ENCODE data around the gene AXL. TPM values are rescaled to one million over a fixed set of nuclear protein-coding genes. Genes with fewer than 3 reads are reported as not detected.

The AXL gene
- total and polyA plus RNA-seq, 9 of the 15 experiments (the other 6 are each of a cell fraction or from before 2014, with no cell fraction given) = 0.80 to 6.6 (median 1.6) TPM

DNA sequence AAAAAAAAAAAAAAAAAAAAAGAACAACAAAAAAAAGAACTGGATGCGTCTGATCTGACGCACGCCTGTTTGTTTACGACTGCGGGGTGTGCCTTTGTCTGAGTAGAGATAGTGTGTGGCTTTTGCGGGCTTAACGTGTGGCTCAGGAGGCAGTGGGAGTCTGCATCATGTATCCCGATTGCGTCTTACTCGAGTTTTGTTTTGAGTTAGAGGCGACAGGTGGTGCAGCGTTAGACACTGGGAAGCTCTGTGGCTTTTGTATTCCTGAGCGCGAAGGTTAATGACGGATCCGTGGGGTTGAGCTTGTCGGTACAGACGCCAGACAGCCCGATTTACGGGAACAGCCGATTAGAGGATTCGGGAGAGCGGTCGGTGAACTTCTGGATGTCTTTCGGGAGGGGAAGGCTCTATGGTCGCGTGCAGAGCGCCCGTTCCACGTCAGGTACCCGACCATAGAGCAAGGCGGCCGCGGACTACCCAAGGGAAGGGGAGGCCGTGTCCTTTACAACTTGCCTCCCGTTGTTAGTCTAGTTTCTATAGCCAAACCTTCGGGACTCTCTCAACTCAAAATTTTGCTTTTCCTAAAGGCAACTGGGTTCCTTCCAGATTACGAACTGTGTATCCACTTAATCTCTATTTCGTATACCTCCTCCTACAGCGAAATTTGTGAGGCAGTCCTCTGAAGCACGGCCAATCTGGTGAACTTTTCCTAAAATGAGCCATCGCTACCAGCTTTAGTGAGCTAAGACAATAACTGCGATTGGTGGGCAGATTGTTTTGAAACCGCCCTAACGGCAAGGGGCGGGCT is 44.2 kb downstream of the AXL start (continued):
- TF ChIP-seq, protein P1, sequence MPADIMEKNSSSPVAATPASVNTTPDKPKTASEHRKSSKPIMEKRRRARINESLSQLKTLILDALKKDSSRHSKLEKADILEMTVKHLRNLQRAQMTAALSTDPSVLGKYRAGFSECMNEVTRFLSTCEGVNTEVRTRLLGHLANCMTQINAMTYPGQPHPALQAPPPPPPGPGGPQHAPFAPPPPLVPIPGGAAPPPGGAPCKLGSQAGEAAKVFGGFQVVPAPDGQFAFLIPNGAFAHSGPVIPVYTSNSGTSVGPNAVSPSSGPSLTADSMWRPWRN (IDR thresholded peaks at IDR 0.05; ENCODE audit: low read depth) = peak; percentile 72
- no peak for TF ChIP-seq MCM2 (IDR thresholded peaks at IDR 0.05; ENCODE audit: low read depth)
- TF ChIP-seq MEIS2 (IDR thresholded peaks at IDR 0.05; ENCODE audit: partially characterized antibody) = peak; percentile 4
- TF ChIP-seq, protein P2, sequence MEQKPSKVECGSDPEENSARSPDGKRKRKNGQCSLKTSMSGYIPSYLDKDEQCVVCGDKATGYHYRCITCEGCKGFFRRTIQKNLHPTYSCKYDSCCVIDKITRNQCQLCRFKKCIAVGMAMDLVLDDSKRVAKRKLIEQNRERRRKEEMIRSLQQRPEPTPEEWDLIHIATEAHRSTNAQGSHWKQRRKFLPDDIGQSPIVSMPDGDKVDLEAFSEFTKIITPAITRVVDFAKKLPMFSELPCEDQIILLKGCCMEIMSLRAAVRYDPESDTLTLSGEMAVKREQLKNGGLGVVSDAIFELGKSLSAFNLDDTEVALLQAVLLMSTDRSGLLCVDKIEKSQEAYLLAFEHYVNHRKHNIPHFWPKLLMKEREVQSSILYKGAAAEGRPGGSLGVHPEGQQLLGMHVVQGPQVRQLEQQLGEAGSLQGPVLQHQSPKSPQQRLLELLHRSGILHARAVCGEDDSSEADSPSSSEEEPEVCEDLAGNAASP (IDR thresholded peaks at IDR 0.05) = no peak
- TF ChIP-seq TAF1 (IDR thresholded peaks at IDR 0.05; ENCODE audit: control insufficient read depth, extremely low read depth, insufficient read depth, low read length, severe bottlenecking) = peak; percentile 68
- no peak for TF ChIP-seq ATF1 (CRISPR knock-in tag; IDR thresholded peaks at IDR 0.05)
- TF ChIP-seq ATF1 (tag; IDR thresholded peaks at IDR 0.05) = no peak
- TF ChIP-seq, protein P3, sequence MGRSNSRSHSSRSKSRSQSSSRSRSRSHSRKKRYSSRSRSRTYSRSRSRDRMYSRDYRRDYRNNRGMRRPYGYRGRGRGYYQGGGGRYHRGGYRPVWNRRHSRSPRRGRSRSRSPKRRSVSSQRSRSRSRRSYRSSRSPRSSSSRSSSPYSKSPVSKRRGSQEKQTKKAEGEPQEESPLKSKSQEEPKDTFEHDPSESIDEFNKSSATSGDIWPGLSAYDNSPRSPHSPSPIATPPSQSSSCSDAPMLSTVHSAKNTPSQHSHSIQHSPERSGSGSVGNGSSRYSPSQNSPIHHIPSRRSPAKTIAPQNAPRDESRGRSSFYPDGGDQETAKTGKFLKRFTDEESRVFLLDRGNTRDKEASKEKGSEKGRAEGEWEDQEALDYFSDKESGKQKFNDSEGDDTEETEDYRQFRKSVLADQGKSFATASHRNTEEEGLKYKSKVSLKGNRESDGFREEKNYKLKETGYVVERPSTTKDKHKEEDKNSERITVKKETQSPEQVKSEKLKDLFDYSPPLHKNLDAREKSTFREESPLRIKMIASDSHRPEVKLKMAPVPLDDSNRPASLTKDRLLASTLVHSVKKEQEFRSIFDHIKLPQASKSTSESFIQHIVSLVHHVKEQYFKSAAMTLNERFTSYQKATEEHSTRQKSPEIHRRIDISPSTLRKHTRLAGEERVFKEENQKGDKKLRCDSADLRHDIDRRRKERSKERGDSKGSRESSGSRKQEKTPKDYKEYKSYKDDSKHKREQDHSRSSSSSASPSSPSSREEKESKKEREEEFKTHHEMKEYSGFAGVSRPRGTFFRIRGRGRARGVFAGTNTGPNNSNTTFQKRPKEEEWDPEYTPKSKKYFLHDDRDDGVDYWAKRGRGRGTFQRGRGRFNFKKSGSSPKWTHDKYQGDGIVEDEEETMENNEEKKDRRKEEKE (IDR thresholded peaks at IDR 0.05; ENCODE audit: borderline replicate concordance in 1 of 2, control insufficient read depth in 1 of 2, low read depth in 2 of 2, low read length in 1 of 2) = no peak
- no peak for TF ChIP-seq ILF3 (IDR thresholded peaks at IDR 0.05; ENCODE audit: borderline replicate concordance)
- TF ChIP-seq, protein P4, sequence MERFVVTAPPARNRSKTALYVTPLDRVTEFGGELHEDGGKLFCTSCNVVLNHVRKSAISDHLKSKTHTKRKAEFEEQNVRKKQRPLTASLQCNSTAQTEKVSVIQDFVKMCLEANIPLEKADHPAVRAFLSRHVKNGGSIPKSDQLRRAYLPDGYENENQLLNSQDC (CRISPR knock-in tag; IDR thresholded peaks at IDR 0.05) = no peak
- TF ChIP-seq, protein P5, sequence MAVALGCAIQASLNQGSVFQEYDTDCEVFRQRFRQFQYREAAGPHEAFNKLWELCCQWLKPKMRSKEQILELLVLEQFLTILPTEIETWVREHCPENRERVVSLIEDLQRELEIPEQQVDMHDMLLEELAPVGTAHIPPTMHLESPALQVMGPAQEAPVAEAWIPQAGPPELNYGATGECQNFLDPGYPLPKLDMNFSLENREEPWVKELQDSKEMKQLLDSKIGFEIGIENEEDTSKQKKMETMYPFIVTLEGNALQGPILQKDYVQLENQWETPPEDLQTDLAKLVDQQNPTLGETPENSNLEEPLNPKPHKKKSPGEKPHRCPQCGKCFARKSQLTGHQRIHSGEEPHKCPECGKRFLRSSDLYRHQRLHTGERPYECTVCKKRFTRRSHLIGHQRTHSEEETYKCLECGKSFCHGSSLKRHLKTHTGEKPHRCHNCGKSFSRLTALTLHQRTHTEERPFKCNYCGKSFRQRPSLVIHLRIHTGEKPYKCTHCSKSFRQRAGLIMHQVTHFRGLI (CRISPR knock-in tag; IDR thresholded peaks at IDR 0.05) = no peak
- TF ChIP-seq POLR3A (IDR thresholded peaks at IDR 0.05; ENCODE audit: borderline replicate concordance, extremely low read depth, insufficient read depth, insufficient read length) = no peak
- TF ChIP-seq, protein P6, sequence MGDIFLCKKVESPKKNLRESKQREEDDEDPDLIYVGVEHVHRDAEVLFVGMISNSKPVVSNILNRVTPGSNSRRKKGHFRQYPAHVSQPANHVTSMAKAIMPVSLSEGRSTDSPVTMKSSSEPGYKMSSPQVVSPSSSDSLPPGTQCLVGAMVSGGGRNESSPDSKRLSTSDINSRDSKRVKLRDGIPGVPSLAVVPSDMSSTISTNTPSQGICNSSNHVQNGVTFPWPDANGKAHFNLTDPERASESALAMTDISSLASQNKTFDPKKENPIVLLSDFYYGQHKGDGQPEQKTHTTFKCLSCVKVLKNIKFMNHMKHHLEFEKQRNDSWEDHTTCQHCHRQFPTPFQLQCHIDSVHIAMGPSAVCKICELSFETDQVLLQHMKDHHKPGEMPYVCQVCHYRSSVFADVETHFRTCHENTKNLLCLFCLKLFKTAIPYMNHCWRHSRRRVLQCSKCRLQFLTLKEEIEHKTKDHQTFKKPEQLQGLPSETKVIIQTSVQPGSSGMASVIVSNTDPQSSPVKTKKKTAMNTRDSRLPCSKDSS (IDR thresholded peaks at IDR 0.05; ENCODE audit: low read depth, partially characterized antibody) = no peak
- no peak for TF ChIP-seq FOXK1 (CRISPR knock-in tag; IDR thresholded peaks at IDR 0.05; ENCODE audit: borderline replicate concordance)
- TF ChIP-seq CBX2 (IDR thresholded peaks at IDR 0.05; ENCODE audit: insufficient read depth, low read length, poor library complexity, severe bottlenecking) = no peak
- TF ChIP-seq RFX1 (IDR thresholded peaks at IDR 0.05) = no peak
